Adipocyte (in vitro differentiated cells): Measurements from ENCODE around the gene PCGF6.

Source experiments
- DNase-seq: peaks from one replicate; pipeline ENCODE4 v3.0.0-alpha.2; 2015; ENCODE audit warnings: low read depth
- H3K27me3 ChIP-seq: replicated peaks from 2 replicates; pipeline ENCODE4 v1.7.0; 2013; ENCODE audit warnings: mild to moderate bottlenecking, low read length, moderate library complexity; ENCODE audit not compliant: control insufficient read depth, insufficient read depth
- H3K36me3 ChIP-seq: 2 replicates; pipeline ENCODE4 v1.7.0; 2013; ENCODE audit warnings: low read length, mild to moderate bottlenecking, moderate library complexity; ENCODE audit not compliant: control insufficient read depth, insufficient read depth, severe bottlenecking
- H3K4me1 ChIP-seq: 2 replicates; pipeline ENCODE4 v1.7.0; 2013; ENCODE audit warnings: mild to moderate bottlenecking, low read length, moderate library complexity; ENCODE audit not compliant: control insufficient read depth, insufficient read depth
- H3K4me3 ChIP-seq: 2 replicates; pipeline ENCODE4 v1.7.0; 2013; ENCODE audit warnings: mild to moderate bottlenecking, low read length, moderate library complexity
- H3K9ac ChIP-seq: 2 replicates; pipeline ENCODE4 v1.7.0; 2013; ENCODE audit warnings: mild to moderate bottlenecking, low read length, moderate library complexity
- H3K9me3 ChIP-seq: 2 replicates; pipeline ENCODE4 v1.7.0; 2013; ENCODE audit warnings: mild to moderate bottlenecking, low read length, moderate library complexity; ENCODE audit not compliant: control insufficient read depth

Gene PCGF6, protein sequence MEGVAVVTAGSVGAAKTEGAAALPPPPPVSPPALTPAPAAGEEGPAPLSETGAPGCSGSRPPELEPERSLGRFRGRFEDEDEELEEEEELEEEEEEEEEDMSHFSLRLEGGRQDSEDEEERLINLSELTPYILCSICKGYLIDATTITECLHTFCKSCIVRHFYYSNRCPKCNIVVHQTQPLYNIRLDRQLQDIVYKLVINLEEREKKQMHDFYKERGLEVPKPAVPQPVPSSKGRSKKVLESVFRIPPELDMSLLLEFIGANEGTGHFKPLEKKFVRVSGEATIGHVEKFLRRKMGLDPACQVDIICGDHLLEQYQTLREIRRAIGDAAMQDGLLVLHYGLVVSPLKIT

DNA sequence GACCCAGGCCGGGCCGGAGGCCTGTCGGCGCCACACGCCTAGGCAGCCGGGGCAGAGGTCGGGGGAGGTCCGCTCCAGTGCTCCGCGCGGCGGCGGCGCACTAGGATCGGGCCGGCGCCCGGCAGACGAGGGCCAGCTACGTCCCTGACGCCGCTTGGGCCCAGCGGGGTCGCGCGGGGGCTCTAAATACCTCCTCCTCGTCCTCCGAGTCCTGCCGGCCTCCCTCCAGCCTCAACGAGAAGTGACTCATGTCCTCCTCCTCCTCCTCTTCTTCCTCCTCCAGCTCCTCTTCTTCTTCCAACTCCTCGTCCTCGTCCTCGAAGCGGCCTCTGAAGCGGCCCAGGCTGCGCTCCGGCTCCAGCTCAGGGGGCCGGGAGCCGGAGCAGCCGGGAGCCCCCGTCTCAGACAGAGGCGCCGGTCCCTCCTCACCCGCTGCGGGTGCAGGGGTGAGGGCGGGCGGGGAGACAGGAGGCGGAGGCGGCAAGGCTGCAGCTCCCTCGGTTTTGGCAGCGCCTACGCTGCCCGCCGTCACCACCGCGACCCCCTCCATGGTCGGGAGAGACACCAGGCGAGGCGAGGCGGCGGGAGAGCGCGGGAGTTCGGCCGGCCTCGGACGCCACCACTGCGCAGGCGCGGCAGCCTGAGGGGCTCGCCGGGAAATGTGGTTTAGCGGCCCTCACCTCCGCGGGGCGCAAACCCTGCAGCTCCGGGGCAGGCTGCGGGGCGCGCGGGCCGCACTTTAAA is at the start of gene PCGF6:
TSS of gene PCGF6 (minus strand) at position 624 of the 744 bp plus-strand sequence. CDS start at position 550, 74 bp downstream.
- Histone ChIP-seq H3K27me3 (no peaks in the 10 kb centered on the region), H3K4me3 (peak within 1 kb of the TSS; percentile 90), H3K4me1 (peaks cover 4% of the 10 kb centered on the region), H3K36me3 (peaks cover 24% of the 10 kb centered on the region), H3K9me3 (no peaks in the 10 kb centered on the region), H3K9ac (peak within 1 kb of the TSS; percentile 94)
- peak; percentile 91 for DNase-seq

DNA sequence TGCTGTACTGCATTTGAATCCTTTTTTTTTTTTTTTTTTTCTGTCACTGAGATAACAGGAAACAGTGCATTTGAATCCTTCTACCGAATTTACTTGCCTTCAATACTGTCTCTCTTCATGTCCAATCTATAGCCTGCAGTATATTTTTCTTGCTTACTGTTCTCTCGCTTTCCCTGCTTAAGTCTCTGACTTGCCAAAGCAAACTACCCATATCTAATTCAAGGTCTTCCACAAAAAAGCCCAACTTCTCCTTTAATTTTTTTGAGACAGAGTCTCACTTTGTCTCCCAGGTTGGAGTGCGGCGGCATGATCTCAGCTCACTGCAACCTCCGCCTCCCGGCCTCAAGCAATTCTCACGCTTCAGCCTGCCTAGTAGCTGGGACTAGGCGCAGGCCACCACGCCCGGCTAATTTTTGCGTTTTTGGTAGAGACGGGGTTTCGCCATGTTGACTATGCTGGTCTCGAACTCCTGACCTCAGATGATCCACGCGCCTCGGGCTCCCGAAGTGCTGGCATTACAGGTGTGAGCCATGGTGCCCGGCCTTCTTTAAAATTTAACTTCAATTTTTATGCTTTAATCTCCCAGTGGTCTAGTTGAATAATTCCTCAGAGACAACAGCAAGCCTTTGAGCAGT is 46.4 kb upstream of the PCGF6 start:
- peaks cover 26% of the 10 kb centered on the region for H3K4me1 ChIP-seq
- no peaks in the 10 kb centered on the region for H3K27me3 ChIP-seq
- H3K4me3 ChIP-seq = peak overlapping the region; percentile 99
- no peaks in the 10 kb centered on the region for H3K9me3 ChIP-seq
- peaks cover 46% of the 10 kb centered on the region for H3K36me3 ChIP-seq
- peak; percentile 32 for DNase-seq
- H3K9ac ChIP-seq = peak overlapping the region; percentile 100

DNA sequence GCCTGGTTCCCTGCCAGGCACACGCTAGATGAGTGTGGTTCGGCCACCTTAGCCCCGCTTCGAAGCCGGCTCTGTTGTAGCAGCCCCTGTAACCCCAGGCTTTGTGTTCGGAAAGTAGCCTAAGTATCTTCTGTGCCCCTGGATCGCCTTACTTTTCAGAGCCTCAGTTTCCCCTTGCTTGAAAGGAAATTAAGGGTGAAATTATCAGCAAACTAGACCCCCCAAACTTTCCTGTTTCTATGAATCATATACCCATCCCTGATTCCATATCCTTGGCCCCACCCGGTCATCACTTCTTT is 45.8 kb upstream of the PCGF6 start:
- Histone ChIP-seq H3K36me3 (peaks cover 47% of the 10 kb centered on the region), H3K4me3 (peak overlapping the region; percentile 99), H3K9ac (peak overlapping the region; percentile 100), H3K9me3 (no peaks in the 10 kb centered on the region), H3K27me3 (no peaks in the 10 kb centered on the region), H3K4me1 (peaks cover 26% of the 10 kb centered on the region)
- no peak for DNase-seq

DNA sequence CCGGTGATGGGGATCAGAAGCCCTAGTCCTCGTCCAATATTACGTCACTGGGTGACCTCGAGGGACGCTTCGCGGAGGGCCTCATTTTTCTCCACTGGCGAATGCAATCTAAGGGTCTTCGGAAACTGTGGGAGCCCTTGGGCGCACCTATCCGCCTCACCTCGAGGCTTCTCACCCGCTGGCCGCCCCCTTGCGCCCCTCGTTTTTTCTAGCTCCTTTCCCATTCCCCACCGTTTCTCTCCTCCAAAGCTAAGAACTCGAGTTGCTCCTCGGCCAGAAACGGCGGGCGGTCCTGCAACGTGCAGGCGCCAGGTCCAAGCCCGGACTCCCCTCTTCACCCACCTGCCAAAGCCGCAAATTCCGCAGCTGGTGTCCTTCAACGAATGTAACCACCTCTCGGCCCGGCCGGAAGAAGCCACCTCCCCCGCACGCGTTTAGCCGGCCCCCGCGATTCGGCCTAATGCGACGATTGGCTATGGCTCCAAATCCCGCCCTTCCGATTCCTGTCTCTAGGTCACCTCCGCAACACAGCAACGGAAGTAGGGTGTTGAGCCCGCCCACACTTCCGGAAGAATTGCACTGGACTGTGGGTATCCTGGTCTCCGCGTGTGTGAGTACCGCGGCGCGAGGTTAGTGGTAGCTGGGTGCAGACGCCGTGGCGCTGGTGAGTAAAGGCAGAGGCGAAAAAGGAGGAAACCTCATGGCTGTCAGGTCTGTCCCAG is 45.3 kb upstream of the PCGF6 start, which contains the start of the genes ATP5MK and PDCD11:
TSS of gene ATP5MK (minus strand) at position 409 of the 722 bp plus-strand sequence. CDS start 4,018 bp downstream, outside the sequence.
TSS of gene PDCD11 (plus strand) at position 560 of the 722 bp plus-strand sequence. CDS start 1,801 bp downstream, outside the sequence.
- Histone ChIP-seq H3K4me3 (peak within 1 kb of the TSS; percentile 99), H3K27me3 (no peaks in the 10 kb centered on the region), H3K36me3 (peaks cover 49% of the 10 kb centered on the region), H3K9ac (peak within 1 kb of the TSS; percentile 100), H3K9me3 (no peaks in the 10 kb centered on the region), H3K4me1 (peaks cover 26% of the 10 kb centered on the region)
- DNase-seq = peak; percentile 100

DNA sequence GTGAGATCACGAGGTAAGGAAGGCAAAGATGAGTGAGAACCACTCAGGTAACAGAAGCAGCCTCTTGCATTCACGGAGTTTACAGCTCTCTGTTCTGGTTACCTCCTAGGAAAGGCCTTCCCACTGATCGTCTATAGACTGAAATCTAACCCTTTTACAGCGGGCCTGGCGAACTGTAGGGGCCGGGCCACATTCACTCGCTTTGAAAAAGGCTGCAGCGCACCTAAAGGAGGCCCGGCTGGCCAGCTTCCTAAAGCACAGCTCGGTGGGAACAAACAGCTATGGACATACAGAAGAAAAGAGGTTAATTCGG is 44.8 kb upstream of the PCGF6 start:
- peaks cover 51% of the 10 kb centered on the region for H3K36me3 ChIP-seq
- peak overlapping the region; percentile 100 for H3K9ac ChIP-seq
- H3K4me1 ChIP-seq = peaks cover 26% of the 10 kb centered on the region
- H3K9me3 ChIP-seq = no peaks in the 10 kb centered on the region
- peak overlapping the region; percentile 99 for H3K4me3 ChIP-seq
- H3K27me3 ChIP-seq = no peaks in the 10 kb centered on the region
- peak; percentile 63 for DNase-seq

DNA sequence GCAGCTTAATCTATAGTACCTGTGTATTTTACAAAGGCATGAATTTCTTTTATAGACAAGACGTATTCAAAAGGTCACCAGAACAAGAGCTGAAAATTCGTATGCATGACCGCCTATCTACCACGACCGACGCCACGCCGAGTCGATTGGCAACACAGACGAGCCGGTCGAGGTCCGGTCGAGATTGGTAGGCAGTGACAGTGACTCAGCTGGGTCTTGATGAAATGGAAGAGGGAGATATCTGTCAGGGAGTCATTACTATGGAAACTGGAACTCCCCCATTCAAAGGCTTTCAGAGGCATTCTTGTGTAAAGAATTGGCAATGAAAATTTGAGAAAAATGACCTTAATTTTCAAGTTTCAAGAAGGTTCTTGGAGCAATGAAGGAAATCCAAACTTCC is 43.2 kb upstream of the PCGF6 start:
- no peak overlapping the region for H3K9ac ChIP-seq
- H3K36me3 ChIP-seq = peaks cover 50% of the 10 kb centered on the region
- DNase-seq = peak; percentile 2
- H3K4me1 ChIP-seq = peaks cover 26% of the 10 kb centered on the region
- H3K9me3 ChIP-seq = no peaks in the 10 kb centered on the region
- peak overlapping the region; percentile 99 for H3K4me3 ChIP-seq
- no peaks in the 10 kb centered on the region for H3K27me3 ChIP-seq

DNA sequence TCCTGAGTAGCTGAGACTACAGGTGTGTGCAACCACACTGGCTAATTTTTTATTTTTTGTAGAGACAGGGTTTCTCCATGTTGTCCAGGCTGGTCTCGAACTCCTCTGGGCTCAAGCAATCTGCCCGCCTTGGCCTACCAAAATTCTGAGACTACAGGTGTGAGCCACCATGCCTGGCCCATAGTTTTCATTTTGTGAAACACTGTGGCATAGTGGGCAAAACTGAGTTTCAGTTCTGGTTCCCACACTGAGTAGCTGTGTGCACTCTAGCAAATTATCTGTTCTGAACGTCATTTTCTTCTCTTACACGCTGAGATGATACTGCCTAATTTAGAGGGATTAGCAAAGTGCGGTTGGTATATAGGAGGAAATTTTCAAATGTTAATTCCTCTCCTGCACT is 31.8 kb upstream of the PCGF6 start:
- no peak overlapping the region for H3K9ac ChIP-seq
- H3K27me3 ChIP-seq = no peaks in the 10 kb centered on the region
- H3K9me3 ChIP-seq = no peaks in the 10 kb centered on the region
- no peak overlapping the region for H3K4me3 ChIP-seq
- no peak for DNase-seq
- no peaks in the 10 kb centered on the region for H3K4me1 ChIP-seq
- H3K36me3 ChIP-seq = peaks cover 39% of the 10 kb centered on the region

DNA sequence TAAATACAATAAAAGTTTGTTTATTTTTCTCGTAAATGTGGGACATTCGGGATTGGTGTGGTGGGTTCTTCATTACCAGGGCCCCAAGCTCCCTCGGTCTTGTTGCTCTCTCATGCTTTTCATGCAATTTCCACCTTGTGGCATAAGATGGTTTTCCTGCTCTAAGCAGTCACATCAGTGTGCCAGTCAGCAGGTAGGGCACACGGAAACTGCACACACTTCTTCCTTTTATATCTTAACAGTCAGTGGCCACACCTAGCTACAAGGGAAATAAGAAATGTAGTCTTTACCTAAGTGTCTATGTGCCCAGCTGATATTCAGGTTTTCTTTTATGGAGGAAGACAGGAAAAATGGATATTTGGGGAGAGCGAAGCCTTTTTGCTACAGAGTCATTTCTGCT is 23.3 kb upstream of the PCGF6 start:
- Histone ChIP-seq H3K4me1 (no peaks in the 10 kb centered on the region), H3K36me3 (peaks cover 23% of the 10 kb centered on the region), H3K9ac (no peak overlapping the region), H3K4me3 (no peak overlapping the region), H3K27me3 (no peaks in the 10 kb centered on the region), H3K9me3 (no peaks in the 10 kb centered on the region)
- DNase-seq = no peak

DNA sequence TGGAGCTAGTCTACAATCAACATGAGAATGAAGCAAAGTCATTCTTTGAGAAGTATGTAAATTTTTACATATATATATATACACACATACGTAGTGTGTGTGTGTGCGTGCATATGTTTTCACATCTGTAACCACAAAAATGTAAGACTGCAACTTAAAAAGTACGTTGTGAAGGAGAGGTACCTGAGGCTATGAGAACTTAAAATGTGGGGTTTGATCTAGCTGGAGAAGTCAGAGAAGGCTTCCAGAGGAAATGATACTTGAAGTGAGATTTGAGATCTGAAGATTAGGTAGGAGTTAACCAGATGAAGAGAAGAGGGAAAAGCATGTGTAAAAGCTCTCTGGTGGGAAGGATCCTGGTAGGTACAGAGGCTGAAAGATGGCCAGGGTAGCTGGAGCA is 22.6 kb upstream of the PCGF6 start:
- Histone ChIP-seq H3K4me1 (no peaks in the 10 kb centered on the region), H3K9me3 (no peaks in the 10 kb centered on the region), H3K27me3 (no peaks in the 10 kb centered on the region), H3K36me3 (peaks cover 23% of the 10 kb centered on the region), H3K9ac (no peak overlapping the region), H3K4me3 (no peak overlapping the region)
- no peak for DNase-seq

DNA sequence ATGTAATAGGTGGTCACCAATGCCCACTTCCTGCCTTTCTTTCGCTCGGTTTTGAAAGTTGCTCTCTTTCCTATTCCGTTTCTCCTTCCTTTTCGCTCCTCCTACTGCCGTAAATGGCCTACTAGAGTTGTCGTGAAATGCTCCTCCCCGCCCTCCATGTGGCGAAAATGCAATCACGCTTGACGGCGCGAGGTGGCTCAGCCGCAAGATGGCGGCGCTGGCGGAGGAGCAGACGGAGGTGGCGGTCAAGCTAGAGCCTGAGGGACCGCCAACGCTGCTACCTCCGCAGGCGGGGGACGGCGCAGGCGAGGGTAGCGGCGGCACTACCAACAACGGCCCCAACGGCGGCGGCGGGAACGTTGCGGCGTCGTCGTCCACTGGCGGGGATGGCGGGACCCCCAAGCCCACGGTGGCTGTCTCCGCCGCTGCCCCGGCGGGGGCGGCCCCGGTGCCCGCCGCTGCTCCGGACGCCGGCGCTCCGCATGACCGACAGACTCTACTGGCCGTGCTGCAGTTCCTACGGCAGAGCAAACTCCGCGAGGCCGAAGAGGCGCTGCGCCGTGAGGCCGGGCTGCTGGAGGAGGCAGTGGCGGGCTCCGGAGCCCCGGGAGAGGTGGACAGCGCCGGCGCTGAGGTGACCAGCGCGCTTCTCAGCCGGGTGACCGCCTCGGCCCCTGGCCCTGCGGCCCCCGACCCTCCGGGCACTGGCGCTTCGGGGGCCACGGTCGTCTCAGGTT is 17.0 kb upstream of the PCGF6 start, which contains the start of gene TAF5:
TSS of gene TAF5 (plus strand) at position 195 of the 737 bp plus-strand sequence. CDS start at position 209, 14 bp downstream.
- DNase-seq = peak; percentile 98
- Histone ChIP-seq H3K36me3 (no peaks in the 10 kb centered on the region), H3K9me3 (no peaks in the 10 kb centered on the region), H3K4me1 (peaks cover 4% of the 10 kb centered on the region), H3K9ac (peak within 1 kb of the TSS; percentile 92), H3K27me3 (no peaks in the 10 kb centered on the region), H3K4me3 (peak within 1 kb of the TSS; percentile 93)
